GM21423 (cell line): ENCODE measurements around the gene KRTAP1-1.
"Not testable (repeated sequence)": the region's sequence is repeated elsewhere in the genome, so short reads cannot be mapped to it uniquely, and the experiment has no call there.

Experiments used
- ATAC-seq: cut with Tn5 transposase; IDR thresholded peaks from one replicate; pipeline ENCODE4 v1.9.1; 2021; ENCODE audit warnings: mild to moderate bottlenecking, moderate library complexity; ENCODE audit not compliant: unreplicated experiment

Gene KRTAP1-1

DNA sequence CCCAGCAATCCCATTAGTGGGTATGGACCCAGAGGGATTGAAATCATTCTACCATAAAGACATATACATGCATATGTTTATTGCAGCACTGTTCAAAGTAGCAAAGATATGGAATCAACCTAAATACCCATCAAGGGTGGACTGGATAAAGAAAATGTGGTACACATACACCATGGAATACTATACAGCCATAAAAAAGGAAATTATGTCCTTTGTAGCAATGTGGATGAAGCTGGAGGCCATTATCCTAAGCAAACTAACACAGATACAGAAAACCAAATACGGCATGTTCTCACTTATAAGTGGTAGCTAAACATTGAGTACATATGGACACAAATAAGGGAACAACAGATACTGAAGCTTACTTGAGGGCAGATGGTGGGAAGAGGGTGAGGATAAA, 16.3 kb upstream of the KRTAP1-1 start:
- ATAC-seq: no peak

DNA sequence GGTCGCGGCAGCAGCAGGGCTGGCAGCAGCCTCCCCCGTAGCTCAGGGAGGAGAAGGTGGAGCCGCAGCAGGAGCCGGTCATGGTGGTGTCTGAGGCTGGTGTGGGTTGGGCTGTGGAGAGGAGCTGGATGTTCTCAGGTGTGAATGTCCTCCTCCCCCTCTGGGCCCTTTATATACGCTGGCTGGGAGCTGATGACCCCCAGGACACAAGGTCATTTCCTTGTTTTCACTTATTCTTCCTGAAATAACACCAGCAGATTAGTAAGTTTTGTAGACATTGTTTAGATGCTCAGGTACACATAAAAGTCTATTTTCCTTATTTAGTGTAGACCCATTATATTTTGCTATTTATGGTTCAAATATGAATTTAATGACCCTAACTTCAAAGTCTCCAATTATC, 13.9 kb upstream of the KRTAP1-1 start, which contains the start of gene KRTAP2-2:
Gene KRTAP2-2 (minus strand): TSS at position 101 of the 400 bp plus-strand sequence. CDS start 19 bp downstream, at position 82.
- not testable (repeated sequence) for ATAC-seq

DNA sequence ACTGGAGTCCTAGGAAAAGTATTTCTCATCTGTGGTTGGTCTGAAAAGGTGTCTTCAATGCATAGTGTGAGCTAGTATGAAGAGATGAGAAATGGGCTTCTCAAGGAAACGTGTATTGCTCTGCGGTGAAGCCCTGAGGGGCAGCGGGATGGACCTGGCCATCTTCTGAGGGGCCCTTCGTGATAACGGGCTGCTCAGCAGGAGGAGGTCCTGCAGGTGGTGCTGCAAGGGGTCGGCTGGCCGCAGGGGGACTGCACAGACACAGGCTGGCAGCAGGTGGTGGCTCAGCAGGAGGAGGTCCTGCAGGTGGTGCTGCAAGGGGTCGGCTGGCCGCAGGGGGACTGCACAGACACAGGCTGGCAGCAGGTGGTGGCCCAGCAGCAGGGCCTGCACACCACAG, 13.3 kb upstream of the KRTAP1-1 start:
- not testable (repeated sequence) for ATAC-seq

DNA sequence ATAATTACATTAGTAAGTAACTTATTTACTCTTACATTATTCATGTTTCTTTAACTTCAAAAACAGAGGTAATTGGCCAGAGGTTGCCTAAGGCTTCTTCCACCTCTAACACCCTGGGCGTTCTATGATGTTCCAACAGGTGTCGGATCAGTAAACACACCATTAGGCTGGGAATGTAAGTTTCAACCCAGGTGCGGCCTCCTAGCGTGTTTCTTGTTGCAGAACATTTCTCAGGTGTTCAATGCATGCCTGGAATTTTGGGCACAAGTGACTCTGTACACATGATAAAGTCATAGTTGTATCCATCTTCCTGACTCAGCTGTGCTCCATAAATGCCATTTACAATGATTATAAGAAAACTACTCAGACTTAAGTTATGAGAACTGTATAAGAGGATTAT, 12.8 kb upstream of the KRTAP1-1 start:
- no peak for ATAC-seq

DNA sequence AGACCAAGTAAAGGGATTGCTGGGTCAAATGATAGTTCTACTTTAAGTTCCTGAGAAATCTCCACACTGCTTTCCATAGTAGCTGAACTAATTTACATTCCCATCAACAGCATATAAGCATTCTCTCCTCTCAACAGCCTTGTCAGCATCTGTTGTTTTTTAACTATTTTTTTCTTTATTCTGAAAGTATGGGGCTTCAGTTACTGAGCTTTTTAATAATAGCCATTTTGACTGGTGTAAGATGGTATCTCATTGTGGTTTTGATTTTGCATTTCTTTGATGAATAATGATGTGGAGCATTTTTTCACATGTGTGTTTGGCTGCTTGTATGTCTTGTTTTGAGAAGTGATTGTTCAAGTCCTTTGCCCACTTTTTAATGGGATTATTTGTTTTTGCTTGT, 11.3 kb upstream of the KRTAP1-1 start:
- ATAC-seq: no peak

DNA sequence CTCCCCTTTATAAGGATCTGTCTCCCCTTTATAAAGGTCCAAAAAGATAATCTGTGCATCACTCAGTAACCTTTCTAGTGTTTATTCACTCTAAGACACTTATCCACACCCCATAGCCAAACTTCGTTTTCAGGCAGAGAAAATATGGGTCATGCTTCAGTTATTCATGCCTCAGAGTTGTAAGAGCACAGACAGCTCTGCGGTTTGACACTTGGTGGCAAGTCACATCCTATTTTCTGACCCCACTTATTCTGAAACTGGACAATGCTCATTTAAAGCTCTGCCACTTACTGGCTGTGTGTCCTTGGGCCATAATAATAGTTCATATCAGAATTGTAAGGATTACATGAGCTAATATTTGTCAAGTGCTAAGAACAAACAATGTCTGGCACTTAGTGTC, 7.9 kb upstream of the KRTAP1-1 start:
- no peak for ATAC-seq

DNA sequence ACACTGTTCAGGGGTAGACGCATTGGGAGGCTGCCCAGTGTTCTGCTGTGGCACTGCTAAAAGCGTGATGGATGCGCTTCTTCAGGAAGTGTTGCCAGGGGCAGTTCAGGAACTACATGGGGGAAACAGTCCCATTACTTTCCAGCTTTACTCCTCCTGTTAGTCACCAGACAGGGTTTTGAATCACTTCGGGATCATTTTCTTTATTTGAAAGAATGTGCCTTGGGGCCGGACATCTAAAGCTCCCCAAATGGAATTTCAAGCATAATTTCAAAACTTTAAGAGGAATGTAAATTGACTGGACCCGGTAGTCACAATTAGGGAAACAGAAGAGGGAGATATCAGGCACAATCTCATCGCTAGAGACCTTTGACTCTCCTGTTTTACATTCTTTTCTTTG, 7.2 kb upstream of the KRTAP1-1 start:
- ATAC-seq: no peak

DNA sequence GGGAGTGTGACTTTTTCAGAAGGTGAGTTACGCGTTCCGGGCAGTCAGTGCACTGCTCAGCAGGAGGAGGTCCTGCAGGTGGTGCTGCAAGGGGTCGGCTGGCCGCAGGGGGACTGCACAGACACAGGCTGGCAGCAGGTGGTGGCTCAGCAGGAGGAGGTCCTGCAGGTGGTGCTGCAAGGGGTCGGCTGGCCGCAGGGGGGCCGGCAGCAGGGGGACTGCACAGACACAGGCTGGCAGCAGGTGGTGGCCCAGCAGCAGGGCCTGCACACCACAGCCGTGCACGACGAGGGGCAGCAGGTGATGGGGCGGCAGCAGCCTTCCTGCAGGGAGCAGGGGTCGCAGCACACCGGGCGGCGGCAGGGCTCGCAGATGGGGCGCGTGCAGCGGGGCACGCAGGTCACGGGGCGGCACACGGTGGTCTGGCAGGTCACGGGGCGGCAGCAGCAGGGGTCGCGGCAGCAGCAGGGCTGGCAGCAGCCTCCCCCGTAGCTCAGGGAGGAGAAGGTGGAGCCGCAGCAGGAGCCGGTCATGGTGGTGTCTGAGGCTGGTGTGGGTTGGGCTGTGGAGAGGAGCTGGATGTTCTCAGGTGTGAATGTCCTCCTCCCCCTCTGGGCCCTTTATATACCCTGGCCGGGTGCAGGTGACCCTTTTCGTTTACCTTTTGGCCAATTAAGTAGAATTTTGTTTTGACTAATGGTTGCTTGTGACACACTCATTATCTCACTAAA, 5.7 kb upstream of the KRTAP1-1 start, which contains the start of gene KRTAP2-1:
Gene KRTAP2-1 (minus strand): TSS at position 582 of the 731 bp plus-strand sequence. CDS start 49 bp downstream, at position 533.
- not testable (repeated sequence) for ATAC-seq

DNA sequence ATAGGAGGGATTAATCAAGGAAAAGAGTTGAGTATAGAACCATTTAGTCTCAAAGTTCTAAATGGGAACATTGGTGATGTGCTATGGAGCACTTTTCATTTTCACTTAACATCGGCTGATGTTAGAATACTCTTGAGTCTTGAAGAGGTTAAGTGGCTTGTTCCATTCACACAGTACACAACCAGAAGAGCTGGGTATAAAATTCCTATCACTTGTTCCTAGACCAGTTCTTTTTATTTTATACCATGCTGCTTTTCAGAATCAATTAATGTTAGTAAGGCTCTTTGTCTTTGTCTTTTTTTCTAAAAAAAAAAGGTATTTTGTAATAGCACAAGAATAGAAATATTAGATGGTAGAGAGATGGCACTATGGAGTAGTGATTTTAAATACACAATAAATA, 1.7 kb upstream of the KRTAP1-1 start:
- no peak for ATAC-seq

DNA sequence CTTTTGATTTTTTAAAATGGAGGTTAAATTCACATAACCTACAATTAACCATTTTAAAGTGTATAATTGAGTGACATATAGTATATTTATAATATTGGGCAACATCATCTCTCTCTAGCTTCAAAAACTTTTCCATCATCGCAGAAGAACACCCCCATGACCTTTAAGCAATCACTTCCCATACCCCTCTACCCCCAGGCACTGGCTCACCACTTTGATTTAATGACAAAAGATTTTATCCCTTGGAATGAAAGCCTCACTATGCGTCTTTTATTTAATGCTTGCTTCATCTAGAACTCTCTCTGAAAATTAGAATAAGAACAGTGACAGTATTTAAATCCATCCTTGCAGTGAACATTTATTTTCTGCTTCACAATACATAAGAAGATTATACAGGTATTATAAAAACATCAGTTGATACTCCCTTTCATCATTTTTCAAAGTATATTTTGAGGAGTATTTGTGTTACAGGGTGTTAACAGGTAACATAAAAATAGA, 3.3 kb downstream of the KRTAP1-1 start:
- no peak for ATAC-seq

DNA sequence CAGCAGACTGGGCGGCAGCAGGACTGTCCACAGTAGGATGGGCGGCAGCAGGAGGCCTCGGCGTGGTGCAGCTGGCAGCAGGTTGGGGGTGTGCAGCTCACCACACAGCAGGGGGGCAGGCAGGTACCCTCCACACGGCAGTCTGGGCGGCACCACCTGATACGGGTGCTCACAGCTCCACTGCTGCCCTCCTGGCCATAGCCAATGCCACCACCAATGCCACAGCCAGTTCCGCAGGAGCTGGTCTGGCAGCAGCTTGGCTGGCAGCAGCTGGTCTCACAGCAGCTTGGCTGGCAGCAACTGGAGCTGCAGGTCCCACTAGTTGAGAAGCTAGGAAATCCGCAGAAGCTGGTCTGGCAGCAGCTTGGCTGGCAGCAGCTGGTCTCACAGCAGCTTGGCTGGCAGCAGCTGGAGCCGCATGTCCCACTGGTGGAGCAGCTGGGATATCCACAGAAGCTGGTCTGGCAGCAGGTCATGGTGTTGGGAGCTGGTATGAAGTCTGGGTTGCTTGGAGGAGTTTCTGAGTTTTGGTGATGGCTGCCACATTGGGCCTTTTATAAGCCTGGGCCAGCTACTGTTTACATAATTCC, 6.8 kb downstream of the KRTAP1-1 start, which contains the start of gene KRTAP1-3:
Gene KRTAP1-3 (minus strand): TSS at position 529 of the 590 bp plus-strand sequence. CDS start 53 bp downstream, at position 476.
- not testable (repeated sequence) for ATAC-seq

DNA sequence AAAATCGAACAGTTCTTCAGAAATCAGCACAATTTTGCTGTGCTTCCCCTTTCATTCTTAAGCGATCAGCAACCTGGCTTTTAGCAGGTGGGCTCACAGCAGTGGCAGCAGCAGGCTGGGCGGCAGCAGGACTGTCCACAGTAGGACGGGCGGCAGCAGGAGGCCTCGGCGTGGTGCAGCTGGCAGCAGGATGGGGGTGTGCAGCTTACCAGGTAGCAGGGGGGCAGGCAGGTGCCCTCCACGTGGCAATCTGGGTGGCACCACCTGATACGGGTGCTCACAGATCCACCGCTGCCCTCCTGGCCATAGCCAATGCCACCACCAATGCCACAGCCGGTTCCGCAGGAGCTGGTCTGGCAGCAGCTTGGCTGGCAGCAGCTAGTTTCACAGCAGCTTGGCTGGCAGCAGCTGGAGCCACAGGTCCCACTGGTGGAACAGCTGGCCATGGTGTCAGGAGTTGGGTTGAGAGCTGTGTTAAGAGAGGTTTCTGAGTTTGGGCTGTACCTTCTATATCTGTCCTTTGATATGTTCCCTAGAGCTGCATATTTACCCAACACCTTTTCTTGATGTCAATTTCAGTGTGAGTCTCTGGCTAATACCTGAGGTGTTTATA, 11.5 kb downstream of the KRTAP1-1 start, which contains the start of gene KRTAP1-4:
Gene KRTAP1-4 (minus strand): TSS at position 563 of the 613 bp plus-strand sequence. CDS start 117 bp downstream, at position 446.
- ATAC-seq: no peak

DNA sequence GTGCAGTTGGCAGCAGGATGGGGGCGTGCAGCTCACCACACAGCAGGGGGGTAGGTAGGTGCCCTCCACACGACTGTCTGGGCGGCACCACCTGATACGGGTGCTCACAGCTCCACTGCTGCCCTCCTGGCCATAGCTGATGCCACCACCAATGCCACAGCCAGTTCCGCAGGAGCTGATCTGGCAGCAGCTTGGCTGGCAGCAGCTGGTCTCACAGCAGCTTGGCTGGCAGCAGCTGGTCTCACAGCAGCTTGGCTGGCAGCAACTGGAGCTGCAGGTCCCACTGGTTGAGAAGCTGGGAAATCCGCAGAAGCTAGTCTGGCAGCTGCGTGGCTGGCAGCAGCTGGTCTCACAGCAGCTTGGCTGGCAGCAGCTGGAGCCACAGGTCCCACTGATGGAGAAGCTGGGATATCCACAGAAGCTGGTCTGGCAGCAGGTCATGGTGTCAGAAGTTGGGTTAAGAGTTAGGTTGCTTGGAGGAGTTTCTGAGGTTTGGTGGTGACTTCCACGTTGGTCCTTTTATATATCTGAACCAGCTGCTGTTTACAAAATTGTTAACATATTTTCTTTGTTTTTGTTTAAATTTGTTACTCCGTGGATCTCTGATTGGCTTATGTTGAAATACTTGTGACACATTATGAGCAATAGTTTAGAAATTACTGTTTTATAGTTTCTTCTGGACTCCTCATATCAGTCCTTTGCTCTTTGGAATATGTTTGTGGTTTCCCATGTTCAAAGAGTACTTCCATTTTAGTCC, 14.4 kb downstream of the KRTAP1-1 start, which contains the start of gene KRTAP1-5:
Gene KRTAP1-5 (minus strand): TSS at position 494 of the 757 bp plus-strand sequence. CDS start 53 bp downstream, at position 441.
- ATAC-seq: no peak

DNA sequence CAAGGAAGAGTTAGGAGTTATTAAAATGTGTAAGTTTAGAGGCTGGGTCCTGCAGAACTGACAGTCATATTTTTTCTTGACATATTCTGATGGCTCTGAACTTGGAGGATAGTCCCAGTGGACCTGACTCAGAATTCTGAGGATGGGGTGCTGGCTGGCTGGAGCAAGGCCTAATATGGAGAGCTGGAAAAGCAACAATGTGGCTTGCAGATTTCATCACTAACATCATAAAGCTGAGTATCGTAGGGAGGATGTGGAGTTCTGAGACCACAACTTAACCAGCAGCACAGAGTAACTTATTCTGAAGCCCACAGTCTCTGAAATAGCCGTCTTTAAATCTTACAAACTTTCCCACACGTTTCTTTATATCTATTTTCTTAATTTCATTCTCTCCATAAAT, 16.6 kb downstream of the KRTAP1-1 start:
- no peak for ATAC-seq

DNA sequence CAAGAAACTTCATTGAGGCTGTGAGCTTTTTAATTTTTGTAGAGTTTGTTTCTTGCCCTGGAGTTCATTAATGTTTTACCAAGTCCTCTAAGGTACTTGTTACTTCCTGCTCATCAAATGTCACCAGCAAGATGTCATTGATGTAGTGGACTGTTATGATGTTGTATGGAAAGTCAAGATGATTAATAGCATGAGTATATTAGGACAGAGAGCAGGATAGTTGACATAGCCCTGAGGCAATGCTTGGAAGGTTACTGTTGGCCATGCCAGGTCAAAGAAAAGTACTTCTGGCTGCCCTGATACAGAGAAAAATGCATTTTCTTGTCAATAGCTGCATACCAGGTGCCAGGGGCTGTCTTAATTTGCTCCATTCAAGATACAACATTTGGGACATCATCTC, 20.9 kb downstream of the KRTAP1-1 start:
- no peak for ATAC-seq

DNA sequence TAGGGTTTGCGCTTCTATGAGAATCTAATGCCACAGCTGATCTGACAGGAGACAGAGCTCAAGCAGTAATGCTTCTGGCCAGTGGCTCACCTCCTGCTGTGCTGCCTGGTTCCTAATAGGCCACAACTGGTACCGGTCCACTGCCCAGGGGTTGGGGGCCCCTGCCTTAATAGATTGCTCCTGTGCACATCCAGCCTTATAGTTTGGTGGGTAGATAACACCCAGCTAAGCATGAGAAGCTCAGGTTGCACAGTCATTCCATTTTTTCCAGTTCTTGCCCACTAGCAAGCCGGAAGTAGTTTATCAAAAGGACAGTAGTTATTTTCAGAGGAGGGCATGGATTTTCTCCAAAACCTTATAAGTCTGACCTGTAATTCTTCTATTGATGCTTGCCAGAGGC, 21.8 kb downstream of the KRTAP1-1 start:
- ATAC-seq: no peak

DNA sequence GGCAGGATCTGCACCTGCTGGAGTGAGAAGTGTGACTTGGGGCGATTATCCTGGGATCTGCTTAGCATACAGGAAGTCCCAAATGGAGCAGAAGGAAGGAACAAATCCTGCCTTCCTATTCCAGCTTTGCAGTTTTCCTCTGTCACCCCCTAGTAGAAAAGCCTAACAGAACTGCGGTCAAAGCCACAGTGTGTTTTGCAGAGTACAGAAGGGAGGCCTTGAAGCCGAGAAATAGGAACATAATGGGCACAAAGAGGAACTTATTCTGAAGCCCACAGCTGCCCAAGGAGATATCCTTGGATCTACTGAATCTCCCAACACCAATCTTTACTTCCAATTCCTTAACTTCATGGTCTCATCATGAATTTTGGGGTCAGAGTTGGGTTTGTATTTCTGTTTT, 22.7 kb downstream of the KRTAP1-1 start:
- no peak for ATAC-seq

DNA sequence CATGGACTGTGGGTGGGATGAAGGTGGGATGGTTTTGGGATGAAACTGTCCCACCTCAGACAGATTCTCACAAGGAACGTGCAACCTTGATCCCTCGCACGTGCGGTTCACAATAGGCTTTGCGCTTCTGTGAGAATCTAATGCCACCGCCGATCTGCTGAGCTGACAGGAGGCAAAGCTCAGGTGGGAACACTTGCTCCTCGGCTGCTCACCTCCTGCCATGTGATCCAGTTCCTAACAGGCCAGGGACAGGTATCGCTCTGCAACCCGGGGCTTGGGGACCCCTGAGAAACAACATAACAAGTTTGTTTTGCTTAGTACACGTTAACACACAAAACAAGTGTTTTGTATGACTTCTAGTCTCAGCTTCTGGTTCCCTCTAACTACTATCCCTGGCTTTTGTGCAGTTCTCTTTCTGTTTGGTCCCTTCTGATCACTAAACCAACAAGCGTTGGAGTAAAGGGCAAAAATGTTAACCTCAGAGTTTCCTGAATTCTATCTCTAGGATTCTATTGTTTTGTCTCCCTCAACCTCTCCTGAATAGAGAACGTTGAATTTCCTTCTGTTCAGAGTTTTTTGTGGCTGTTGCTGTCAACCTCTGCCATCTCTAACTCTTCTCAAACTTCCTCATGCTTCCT, 24.6 kb downstream of the KRTAP1-1 start:
- no peak for ATAC-seq

DNA sequence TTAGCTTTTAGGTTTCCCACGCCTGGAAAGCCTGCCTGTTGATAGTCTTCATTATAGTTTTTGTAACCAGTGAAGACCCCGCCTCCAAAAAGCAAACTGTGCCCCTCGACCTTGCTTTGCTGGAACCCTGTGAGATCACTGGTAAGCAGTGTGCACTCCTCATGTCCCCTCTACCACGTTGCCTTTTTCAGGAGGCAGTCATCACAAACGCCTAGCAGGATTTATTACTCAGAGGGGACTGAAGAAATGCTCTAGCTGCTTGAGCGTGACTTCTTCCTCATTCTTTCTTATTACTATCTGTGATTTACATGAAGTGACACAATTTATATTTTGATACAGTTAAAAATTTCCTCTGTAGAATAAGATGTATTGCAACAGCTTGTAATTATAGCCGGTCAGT, 25.8 kb downstream of the KRTAP1-1 start:
- ATAC-seq: no peak

DNA sequence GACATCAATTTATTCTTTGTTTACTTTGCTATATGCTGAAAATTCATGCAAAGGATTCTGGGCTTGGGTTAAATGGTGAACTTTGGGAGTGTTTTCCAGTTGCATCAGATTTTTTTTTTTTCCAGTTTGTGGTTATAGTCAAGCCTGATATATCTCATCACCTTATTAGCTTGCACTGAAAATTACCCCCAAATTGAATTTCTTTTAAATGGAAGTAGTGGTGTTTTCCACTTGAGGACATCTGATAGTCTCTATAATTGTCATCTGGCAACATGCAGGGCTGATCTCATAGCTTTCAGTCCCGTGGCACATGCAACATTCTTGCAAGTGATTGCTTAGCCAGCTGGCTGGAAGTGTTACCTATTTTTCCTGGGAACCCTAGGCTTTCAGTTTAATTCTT, 27.6 kb downstream of the KRTAP1-1 start:
- no peak for ATAC-seq
